DLD1 (cell line): ENCODE data around the gene PTPN9.
"Not testable (repeated sequence)": the region's sequence is repeated elsewhere in the genome, so short reads cannot be mapped to it uniquely, and the experiment has no call there.

Experiments
- in situ Hi-C: cut with HindIII; loops from 2 replicates; pipeline ENCODE4 v1.10.0; 2017; ENCODE audit warnings: low sequenced_read_pairs

Gene PTPN9

GRCh38 chr15:75584121-75584520, 5.0 kb upstream of the PTPN9 start:
- in situ Hi-C loops: no loop called here

- in situ Hi-C loops: no loop called here
Observed at GRCh38 chr15:75583701-75584100, 4.6 kb upstream of the PTPN9 start.

- in situ Hi-C loops: not testable (repeated sequence)
Observed at GRCh38 chr15:75582943-75583342, 3.8 kb upstream of the PTPN9 start.

- in situ Hi-C loops: no loop called here
Observed at GRCh38 chr15:75578173-75578947, 755 bp downstream of the PTPN9 start.

GRCh38 chr15:75577401-75578172, 1.5 kb downstream of the PTPN9 start:
- in situ Hi-C loops: no loop called here

GRCh38 chr15:75573648-75574384, 5.3 kb downstream of the PTPN9 start:
- in situ Hi-C loops: no loop called here

GRCh38 chr15:75570126-75570845, 8.8 kb downstream of the PTPN9 start:
- in situ Hi-C loops: no loop called here

GRCh38 chr15:75565062-75565970, 13.8 kb downstream of the PTPN9 start:
- in situ Hi-C loops: no loop called here

GRCh38 chr15:75561888-75562287, 17.2 kb downstream of the PTPN9 start:
- in situ Hi-C loops: no loop called here

GRCh38 chr15:75559360-75559759, 19.8 kb downstream of the PTPN9 start:
- in situ Hi-C loops: not testable (repeated sequence)

- in situ Hi-C loops: not testable (repeated sequence)
Observed at GRCh38 chr15:75558955-75559354, 20.2 kb downstream of the PTPN9 start.

- in situ Hi-C loops: no loop called here
Observed at GRCh38 chr15:75554717-75555116, 24.4 kb downstream of the PTPN9 start.

GRCh38 chr15:75553659-75554058, 25.5 kb downstream of the PTPN9 start:
- in situ Hi-C loops: no loop called here

GRCh38 chr15:75551091-75551490, 28.0 kb downstream of the PTPN9 start:
- in situ Hi-C loops: no loop called here

GRCh38 chr15:75545064-75545463, 34.1 kb downstream of the PTPN9 start:
- in situ Hi-C loops: no loop called here

GRCh38 chr15:75544359-75544758, 34.8 kb downstream of the PTPN9 start:
- in situ Hi-C loops: no loop called here

- in situ Hi-C loops: not testable (repeated sequence)
Observed at GRCh38 chr15:75542949-75543545, 36.1 kb downstream of the PTPN9 start.

GRCh38 chr15:75542386-75542797, 36.7 kb downstream of the PTPN9 start:
- in situ Hi-C loops: no loop called here

GRCh38 chr15:75538376-75538775, 40.7 kb downstream of the PTPN9 start:
- in situ Hi-C loops: no loop called here
